GM12801 (cell line): ENCODE measurements around the gene STON2.

Source experiments
- CTCF ChIP-seq: IDR thresholded peaks from one replicate; pipeline ENCODE4 v1.5.1; 2011; ENCODE audit warnings: control low read depth; ENCODE audit not compliant: insufficient read length; ENCODE audit errors: extremely low read depth

STON2 gene

GRCh38 chr14:81329640-81330381, 70.3 kb downstream of the STON2 start:
- no peak for TF ChIP-seq CTCF

GRCh38 chr14:81326451-81326850, 73.7 kb downstream of the STON2 start:
- TF ChIP-seq CTCF, result no peak

- no peak for TF ChIP-seq CTCF
Observed at GRCh38 chr14:81324011-81324410, 76.1 kb downstream of the STON2 start.

- TF ChIP-seq CTCF, result no peak
Observed at GRCh38 chr14:81323093-81323492, 77.0 kb downstream of the STON2 start.

GRCh38 chr14:81319946-81320345, 80.2 kb downstream of the STON2 start:
- TF ChIP-seq CTCF, result no peak

GRCh38 chr14:81319314-81319713, 80.8 kb downstream of the STON2 start:
- TF ChIP-seq CTCF, result no peak

- no peak for TF ChIP-seq CTCF
Observed at GRCh38 chr14:81315341-81315740, 84.8 kb downstream of the STON2 start.
